Memory B cell (primary cell): Measurements from ENCODE around the gene ULBP1.
"Not testable (repeated sequence)": the region's sequence is repeated elsewhere in the genome, so short reads cannot be mapped to it uniquely, and the experiment has no call there.

Experiments used
- ATAC-seq: fragments of 150-1000 bp; cut with Tn5 transposase; 2 replicates; pipeline ENCODE4 v1.10.0; 2021; ENCODE audit warnings: low read depth, mild to moderate bottlenecking, moderate library complexity
- DNase-seq, 2 donors: peaks; one replicate each; pipeline ENCODE4 v3.0.0; 2022; ENCODE audit warnings: low spot score in 2 of 2
- H3K27ac Mint-ChIP-seq: one replicate; pipeline ENCODE4 v1.8.0; 2022; ENCODE audit warnings: mild to moderate bottlenecking, moderate library complexity, mixed read lengths
- H3K27me3 Mint-ChIP-seq: one replicate; pipeline ENCODE4 v1.8.0; 2022; ENCODE audit warnings: mixed read lengths
- H3K36me3 Mint-ChIP-seq: one replicate; pipeline ENCODE4 v1.8.0; 2022; ENCODE audit warnings: mild to moderate bottlenecking, mixed read lengths
- H3K4me1 Mint-ChIP-seq: one replicate; pipeline ENCODE4 v1.8.0; 2022; ENCODE audit warnings: mixed read lengths
- H3K4me3 Mint-ChIP-seq: one replicate; pipeline ENCODE4 v1.8.0; 2022; ENCODE audit warnings: mild to moderate bottlenecking, moderate library complexity, mixed read lengths
- H3K9me3 Mint-ChIP-seq: one replicate; pipeline ENCODE4 v1.8.0; 2022; ENCODE audit warnings: mixed read lengths

The ULBP1 gene

DNA sequence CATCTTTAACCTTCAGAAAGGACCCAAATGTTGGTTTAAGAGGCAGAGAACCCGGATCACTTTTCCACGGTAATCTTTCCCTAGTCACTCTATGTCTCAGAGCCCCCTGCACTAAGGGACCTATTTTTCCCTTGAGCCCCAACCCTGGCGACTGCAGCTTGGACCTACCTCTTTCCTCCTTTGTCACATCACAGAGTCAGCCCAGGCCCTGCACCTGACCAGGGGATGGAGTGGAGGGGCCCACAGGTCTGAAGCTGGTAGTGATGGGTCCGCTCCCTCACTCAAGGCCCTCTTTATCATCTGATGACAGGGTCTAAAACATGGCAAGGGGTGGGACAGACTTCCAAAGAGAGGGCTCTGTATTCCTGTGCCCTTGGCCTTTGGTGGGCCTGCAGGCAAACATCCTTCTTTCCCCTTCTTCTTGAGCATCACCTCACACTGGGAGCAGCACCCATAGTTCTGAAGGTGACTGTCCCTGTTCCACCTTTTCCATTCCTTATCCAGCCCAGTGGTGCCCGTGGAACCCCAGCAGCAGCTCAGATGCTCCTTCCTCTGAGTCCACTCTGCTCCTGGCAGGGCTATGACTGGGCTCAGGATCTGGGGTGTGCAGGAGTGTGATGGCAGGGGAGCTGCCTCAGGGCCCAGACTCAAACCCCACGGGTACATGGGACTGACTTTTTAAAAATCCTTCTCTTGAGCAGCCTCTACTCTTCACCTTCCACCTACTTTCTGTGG is 55.3 kb downstream of the ULBP1 start:
- peaks cover 28% of the 10 kb centered on the region for H3K27me3 Mint-ChIP-seq
- peaks cover 10% of the 10 kb centered on the region for H3K4me1 Mint-ChIP-seq
- ATAC-seq (no peak), DNase-seq (no peak)
- H3K36me3 Mint-ChIP-seq: no peaks in the 10 kb centered on the region
- H3K27ac Mint-ChIP-seq: no peak overlapping the region
- no peak overlapping the region for H3K4me3 Mint-ChIP-seq
- no peaks in the 10 kb centered on the region for H3K9me3 Mint-ChIP-seq

DNA sequence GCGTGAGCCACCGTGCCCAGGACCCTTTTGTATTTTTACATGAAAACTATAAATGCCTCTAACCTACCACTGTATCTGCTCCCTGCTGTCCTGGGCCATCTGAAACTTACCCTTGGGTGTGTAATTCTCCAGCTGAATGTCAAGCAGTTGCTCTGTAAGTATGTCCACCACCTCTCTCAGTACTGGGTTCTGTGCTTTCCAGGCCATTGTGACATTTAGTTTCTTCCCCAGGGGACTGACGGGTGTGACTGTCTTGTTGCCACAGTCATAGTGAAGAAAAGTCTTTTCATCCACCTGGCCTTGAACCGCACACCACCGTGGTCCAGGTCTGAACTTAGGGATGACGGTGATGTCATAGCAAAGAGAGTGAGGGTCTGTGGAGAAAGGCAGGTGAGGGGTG is 58.1 kb downstream of the ULBP1 start:
- H3K36me3 Mint-ChIP-seq, H3K4me3 Mint-ChIP-seq, H3K9me3 Mint-ChIP-seq, ATAC-seq, H3K27ac Mint-ChIP-seq, DNase-seq: not testable (repeated sequence)
- Mint-ChIP-seq H3K27me3 (peaks cover 35% of the 10 kb centered on the region), H3K4me1 (peaks cover 13% of the 10 kb centered on the region)
